Spleen (tissue), 11 donors: ENCODE data around the gene TRPM2. TPM values are rescaled to one million over a fixed set of nuclear protein-coding genes. Genes with fewer than 3 reads are reported as not detected.

ENCODE experiments used
- DNase-seq: peaks from one replicate; pipeline ENCODE4 v3.0.0-alpha.2; 2020
- H3K27ac ChIP-seq, 8 donors: fragments of 200-600 bp; sonication (generic) in 7 of 8; 1 replicate in 4 of 8; 2 replicates in 4 of 8; pipeline versions ENCODE4 v1.5.0 to v1.8.0; 2016 to 2021; ENCODE audit warnings: inconsistent platforms in 4 of 8, mild to moderate bottlenecking in 4 of 8, moderate library complexity in 1 of 8
- H3K27me3 ChIP-seq, 7 donors: fragments of 200-600 bp; sonication (generic) in 6 of 7; replicated peaks in 1 of 7; 1 replicate in 4 of 7; 2 replicates in 3 of 7; pipeline versions ENCODE4 v1.5.0 to v1.8.0; 2016 to 2021; ENCODE audit warnings: inconsistent platforms in 3 of 7, mild to moderate bottlenecking in 1 of 7
- H3K36me3 ChIP-seq, 6 donors: fragments of 200-600 bp; sonication (generic) in 5 of 6; 1 replicate in 4 of 6; 2 replicates in 2 of 6; pipeline versions ENCODE4 v1.5.0 to v1.8.0; 2016 to 2021; ENCODE audit warnings: inconsistent platforms in 2 of 6
- H3K4me1 ChIP-seq, 6 donors: fragments of 200-600 bp; sonication (generic) in 5 of 6; 1 replicate in 3 of 6; 2 replicates in 3 of 6; pipeline versions ENCODE4 v1.5.0 to v1.8.0; 2016 to 2021; ENCODE audit warnings: inconsistent platforms in 3 of 6
- H3K4me3 ChIP-seq, 8 donors: fragments of 200-600 bp; sonication (generic) in 7 of 8; 1 replicate in 4 of 8; 2 replicates in 4 of 8; pipeline versions ENCODE4 v1.5.0 to v1.8.0; 2016 to 2021; ENCODE audit warnings: inconsistent platforms in 4 of 8, mild to moderate bottlenecking in 4 of 8, moderate library complexity in 2 of 8
- H3K9me3 ChIP-seq, 8 donors: fragments of 200-600 bp; sonication (generic) in 7 of 8; 1 replicate in 4 of 8; 2 replicates in 4 of 8; pipeline versions ENCODE4 v1.5.0 to v1.8.0; 2016 to 2021; ENCODE audit warnings: inconsistent platforms in 4 of 8
- POLR2A ChIP-seq, 3 donors: fragments of 450-650 bp; IDR thresholded peaks; one replicate each; pipeline ENCODE4 v1.5.1; 2017; ENCODE audit warnings: antibody characterized with exemption in 3 of 3, mild to moderate bottlenecking in 1 of 3
- POLR2AphosphoS5 ChIP-seq, 3 donors: sonication (generic); formaldehyde crosslinking; IDR thresholded peaks; one replicate each; pipeline ENCODE4 v1.5.1; 2017; ENCODE audit warnings: antibody characterized with exemption in 3 of 3
- WGBS, 5 donors: extraction: QIAGEN DNeasy Blood & Tissue Kit in 3 of 5; methylation state at CpG; one replicate each; pipeline versions ENCODE4 v1.1.5 to v1.1.7; 2013 to 2018; 5-methylcytosine and 5-hydroxymethylcytosine counted together
- intact Hi-C: fragments of 100-400 bp; cut with DNase I; formaldehyde crosslinking; loops from one replicate; pipeline ENCODE4 v1.15.0; 2023; ENCODE audit warnings: low total_unique reads
- polyA plus RNA-seq, 3 donors: library from polyadenylated mRNA; stranded (reverse); fragments of 200-250 nt; gene quantifications; one replicate each; pipeline ENCODE4 v1.2.1, GENCODE V29; 2013
- total RNA-seq, 7 donors: library from RNA; depleted of rRNA in 3 of 7; stranded (reverse); fragments of >200 nt in 3 of 7; fragmentation: NEBNext Ultra II Directional in 4 of 7; extraction: Animal tissue kit (Norgen Biotek cat#: 25700) in 4 of 7; gene quantifications; one replicate each; pipeline versions ENCODE4 v1.1.0 to v1.2.1, GENCODE V29; 2016 to 2021
- TF ChIP-seq, protein P1 (sequence below), 11 experiments: fragments of 200-600 bp in 7 of 11; fragments of 450-650 bp in 4 of 11; sonication (generic) in 4 of 11; IDR thresholded peaks in 8 of 11; conservative IDR thresholded peaks in 3 of 11; 1 replicate in 7 of 11; 2 replicates in 4 of 11; pipeline versions ENCODE4 v1.4.0 to v1.8.0; 2016 to 2021; ENCODE audit warnings: antibody characterized with exemption in 11 of 11, inconsistent platforms in 4 of 11, mild to moderate bottlenecking in 1 of 11
- donor health status: healthy with polysubstance abuse.
- donor health status: DM: no; HTN: no; CAD: no; lungs with moderate emphysema.
- donor health status: DM: no; HTN: no; CAD: no.
- donor health status: Bipolar disorder and iron deficiency.
- donor health status: healthy.
- donor health status: DM: no; HTN: no; CAD: no.
- donor health status: DM: yes; HTN: yes; CAD: no.

Gene TRPM2
- total and polyA plus RNA-seq, 10 donors: 10.4 to 44.1 (median 23.3) TPM

GRCh38 chr21:44418876-44419230, 65.4 kb downstream of the TRPM2 start:
- Histone ChIP-seq H3K27me3 (no peaks in the 10 kb centered on the region), H3K4me3 (no peak overlapping the region), H3K27ac (no peak overlapping the region), H3K36me3 (peaks cover 0 to 85% (median 23%) of the 10 kb centered on the region in 6 donors), H3K4me1 (peaks cover 0 to 6% (median 0%) of the 10 kb centered on the region in 6 donors), H3K9me3 (no peaks in the 10 kb centered on the region)
- DNase-seq: peak; percentile 41
- intact Hi-C loops: no loop called here
- TF ChIP-seq, protein P1, sequence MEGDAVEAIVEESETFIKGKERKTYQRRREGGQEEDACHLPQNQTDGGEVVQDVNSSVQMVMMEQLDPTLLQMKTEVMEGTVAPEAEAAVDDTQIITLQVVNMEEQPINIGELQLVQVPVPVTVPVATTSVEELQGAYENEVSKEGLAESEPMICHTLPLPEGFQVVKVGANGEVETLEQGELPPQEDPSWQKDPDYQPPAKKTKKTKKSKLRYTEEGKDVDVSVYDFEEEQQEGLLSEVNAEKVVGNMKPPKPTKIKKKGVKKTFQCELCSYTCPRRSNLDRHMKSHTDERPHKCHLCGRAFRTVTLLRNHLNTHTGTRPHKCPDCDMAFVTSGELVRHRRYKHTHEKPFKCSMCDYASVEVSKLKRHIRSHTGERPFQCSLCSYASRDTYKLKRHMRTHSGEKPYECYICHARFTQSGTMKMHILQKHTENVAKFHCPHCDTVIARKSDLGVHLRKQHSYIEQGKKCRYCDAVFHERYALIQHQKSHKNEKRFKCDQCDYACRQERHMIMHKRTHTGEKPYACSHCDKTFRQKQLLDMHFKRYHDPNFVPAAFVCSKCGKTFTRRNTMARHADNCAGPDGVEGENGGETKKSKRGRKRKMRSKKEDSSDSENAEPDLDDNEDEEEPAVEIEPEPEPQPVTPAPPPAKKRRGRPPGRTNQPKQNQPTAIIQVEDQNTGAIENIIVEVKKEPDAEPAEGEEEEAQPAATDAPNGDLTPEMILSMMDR (IDR thresholded peaks at IDR 0.05 in 8 of 11, conservative IDR thresholded peaks at IDR 0.05 in 3 of 11): no peak
- TF ChIP-seq POLR2AphosphoS5 (IDR thresholded peaks at IDR 0.05) (no peak), POLR2A (IDR thresholded peaks at IDR 0.05) (no peak)
- WGBS, 5 donors: 94 to 98% (median 96%) methylated on average over 4 to 8 of the region's 8 CpGs

DNA sequence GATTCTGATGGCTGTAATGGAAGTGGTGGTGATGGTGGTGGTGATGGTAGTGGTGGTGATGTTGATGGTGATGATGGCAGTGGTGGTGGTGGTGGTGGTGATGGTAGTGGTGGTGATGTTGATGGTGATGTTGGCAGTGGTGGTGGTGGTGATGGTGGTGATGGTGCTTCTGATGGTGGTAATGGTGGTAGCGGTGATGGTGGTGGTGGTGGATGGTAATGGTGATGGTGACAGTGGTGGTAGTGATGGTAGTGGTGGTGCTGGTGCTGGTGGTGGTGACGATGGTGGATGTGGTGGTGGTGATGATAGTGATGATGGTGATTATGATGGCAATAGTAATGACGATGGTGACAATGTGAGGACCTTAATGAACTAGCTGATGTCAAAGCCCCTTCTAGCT, 66.3 kb downstream of the TRPM2 start:
- intact Hi-C loops: no loop called here
- no peak overlapping the region for H3K27ac ChIP-seq
- 95 to 100% (median 96%) methylated on average over 3 of the region's 3 CpGs for WGBS, 5 donors
- H3K27me3 ChIP-seq: no peaks in the 10 kb centered on the region
- TF ChIP-seq POLR2A (IDR thresholded peaks at IDR 0.05) (no peak), POLR2AphosphoS5 (IDR thresholded peaks at IDR 0.05) (no peak)
- TF ChIP-seq, protein P1 (IDR thresholded peaks at IDR 0.05 in 8 of 11, conservative IDR thresholded peaks at IDR 0.05 in 3 of 11): no peak
- no peaks in the 10 kb centered on the region for H3K9me3 ChIP-seq
- H3K4me3 ChIP-seq: no peak overlapping the region
- peaks cover 0 to 15% (median 6%) of the 10 kb centered on the region in 6 donors for H3K4me1 ChIP-seq
- H3K36me3 ChIP-seq: peaks cover 0 to 85% (median 21%) of the 10 kb centered on the region in 6 donors
- peak; percentile 4 for DNase-seq

- 81 to 94% (median 86%) methylated on average over 13 to 14 of the region's 14 CpGs for WGBS, 5 donors
- TF ChIP-seq POLR2A (IDR thresholded peaks at IDR 0.05): no peak
- Histone ChIP-seq H3K9me3 (no peaks in the 10 kb centered on the region), H3K27ac (no peak overlapping the region), H3K27me3 (peaks cover 0 to 7% (median 0%) of the 10 kb centered on the region in 7 donors), H3K36me3 (peaks cover 0 to 85% (median 21%) of the 10 kb centered on the region in 6 donors), H3K4me1 (peaks cover 0 to 24% (median 8%) of the 10 kb centered on the region in 6 donors), H3K4me3 (no peak overlapping the region)
- peak; percentile 39 for DNase-seq
- intact Hi-C loops: no loop called here
Measured at GRCh38 chr21:44420416-44421205, 67.2 kb downstream of the TRPM2 start.

- intact Hi-C loops: no loop called here
- Histone ChIP-seq H3K4me1 (peaks cover 0 to 24% (median 8%) of the 10 kb centered on the region in 6 donors), H3K27ac (no peak overlapping the region), H3K9me3 (no peaks in the 10 kb centered on the region), H3K27me3 (peaks cover 0 to 10% (median 0%) of the 10 kb centered on the region in 7 donors), H3K4me3 (no peak overlapping the region), H3K36me3 (peaks cover 0 to 87% (median 21%) of the 10 kb centered on the region in 6 donors)
- DNase-seq: peak; percentile 30
- TF ChIP-seq POLR2AphosphoS5 (IDR thresholded peaks at IDR 0.05): no peak
- TF ChIP-seq, protein P1 (IDR thresholded peaks at IDR 0.05 in 8 of 11, conservative IDR thresholded peaks at IDR 0.05 in 3 of 11): no peak
- TF ChIP-seq POLR2A (IDR thresholded peaks at IDR 0.05): no peak
- 87 to 89% (median 87%) methylated on average over 25 of the region's 26 CpGs for WGBS, 5 donors
Measured at GRCh38 chr21:44421901-44422840, 68.8 kb downstream of the TRPM2 start.
